H1 (cell line): ENCODE data around the gene PLPPR1. TPM values are rescaled to one million over a fixed set of nuclear protein-coding genes. Genes with fewer than 3 reads are reported as not detected.

ENCODE experiments used
- CTCF ChIA-PET: fragments of 300-600 bp; sonication (Branson Sonifier 250); formaldehyde crosslinking; loops from one replicate; lab custom pipeline; 2021; ENCODE audit not compliant: partially characterized antibody; lab: Charles Lee
- POLR2A ChIA-PET: fragments of 300-600 bp; sonication (Branson Sonifier 250); formaldehyde crosslinking; loops from one replicate; lab custom pipeline; 2021; ENCODE audit warnings: inconsistent platforms; ENCODE audit not compliant: partially characterized antibody; lab: Charles Lee
- DNase-seq, 2 experiments: peaks; one replicate each; pipeline versions ENCODE4 v3.0.0 to v3.0.0-alpha.2; 2010 to 2022; ENCODE audit warnings: low spot score in 2 of 2, low read depth in 1 of 2, mixed read lengths in 1 of 2
- FAIRE-seq: peaks from 2 replicates; lab custom pipeline; 2011; peaks lifted over from hg19 to GRCh38; lab: Jason Lieb, UNC
- H2AFZ ChIP-seq: 2 replicates; pipeline ENCODE4 v1.8.1; 2012; ENCODE audit warnings: low read length, inconsistent platforms
- H2AK5ac ChIP-seq: 2 replicates; pipeline ENCODE4 v1.6.1; 2013; ENCODE audit warnings: low read depth, low read length
- H2BK120ac ChIP-seq: replicated peaks from 2 replicates; pipeline ENCODE3; 2013; ENCODE audit warnings: low read depth, low read length, inconsistent platforms
- H2BK12ac ChIP-seq: 2 replicates; pipeline ENCODE4 v1.6.1; 2013; ENCODE audit warnings: low read depth, low read length
- H2BK15ac ChIP-seq: 2 replicates; pipeline ENCODE4 v1.6.1; 2013; ENCODE audit warnings: low read length
- H2BK20ac ChIP-seq: 2 replicates; pipeline ENCODE4 v1.6.1; 2013; ENCODE audit warnings: low read length
- H2BK5ac ChIP-seq: 2 replicates; pipeline ENCODE4 v1.6.1; 2013; ENCODE audit warnings: low read depth, low read length
- H3K14ac ChIP-seq: 2 replicates; pipeline ENCODE4 v1.6.1; 2013; ENCODE audit warnings: inconsistent platforms; ENCODE audit not compliant: insufficient read length
- H3K18ac ChIP-seq: 2 replicates; pipeline ENCODE4 v1.6.1; 2013; ENCODE audit warnings: low read length; ENCODE audit errors: extremely low read depth
- H3K23ac ChIP-seq: 2 replicates; pipeline ENCODE4 v1.6.1; 2013; ENCODE audit warnings: inconsistent platforms; ENCODE audit not compliant: insufficient read length
- H3K23me2 ChIP-seq: 2 replicates; pipeline ENCODE4 v1.6.1; 2013; ENCODE audit warnings: low read depth, low read length
- H3K27ac ChIP-seq: 2 replicates; pipeline ENCODE4 v1.6.1; 2011; ENCODE audit warnings: low read depth, low read length, inconsistent platforms
- H3K27me3 ChIP-seq, 4 experiments: replicated peaks in 1 of 4; 1 replicate in 1 of 4; 2 replicates in 3 of 4; pipeline versions ENCODE4 v1.6.1 to v1.8.1; 2011 to 2013; ENCODE audit warnings: low read length in 3 of 4, mild to moderate bottlenecking in 3 of 4, inconsistent platforms in 2 of 4, mixed read lengths in 2 of 4, moderate library complexity in 1 of 4; ENCODE audit not compliant: control insufficient read depth in 3 of 4, insufficient read depth in 3 of 4; ENCODE audit errors: extremely low read depth in 1 of 4
- H3K36me3 ChIP-seq, 4 experiments: 2 replicates each; pipeline versions ENCODE4 v1.6.1 to v1.8.1; 2011 to 2013; ENCODE audit warnings: mild to moderate bottlenecking in 4 of 4, low read length in 3 of 4, moderate library complexity in 2 of 4, control low read depth in 1 of 4, inconsistent platforms in 1 of 4; ENCODE audit not compliant: insufficient read depth in 4 of 4, control insufficient read depth in 2 of 4
- H3K4ac ChIP-seq: replicated peaks from 2 replicates; pipeline ENCODE3; 2013; ENCODE audit warnings: low read length, low read depth, mixed read lengths, inconsistent platforms; ENCODE audit not compliant: insufficient read length
- H3K4me1 ChIP-seq, 4 experiments: replicated peaks in 1 of 4; 1 replicate in 1 of 4; 2 replicates in 3 of 4; pipeline versions ENCODE4 v1.6.1 to v1.8.1; 2011 to 2013; ENCODE audit warnings: low read length in 3 of 4, inconsistent platforms in 2 of 4, mixed read lengths in 1 of 4; ENCODE audit not compliant: insufficient read depth in 4 of 4, control insufficient read depth in 3 of 4
- H3K4me2 ChIP-seq, 2 experiments: 2 replicates each; pipeline versions ENCODE4 v1.6.1 to v1.8.1; 2011 to 2013; ENCODE audit warnings: low read depth in 2 of 2, low read length in 2 of 2, control low read depth in 1 of 2, inconsistent platforms in 1 of 2, mild to moderate bottlenecking in 1 of 2; ENCODE audit not compliant: insufficient read depth in 1 of 2
- H3K4me3 ChIP-seq, 4 experiments: fragments of 200-600, 300-600 bp in 1 of 4; sonication (generic), shearing (Covaris generic), sonication (Bioruptor Twin) in 1 of 4; 2 replicates each; pipeline versions ENCODE4 v1.5.1 to v1.8.1; 2011 to 2016; ENCODE audit warnings: low read length in 4 of 4, low read depth in 3 of 4, control low read depth in 2 of 4, inconsistent platforms in 2 of 4, mild to moderate bottlenecking in 2 of 4, mixed read lengths in 1 of 4, moderate library complexity in 1 of 4; ENCODE audit not compliant: insufficient read depth in 2 of 4; ENCODE audit errors: extremely low read depth in 1 of 4
- H3K56ac ChIP-seq: replicated peaks from 2 replicates; pipeline ENCODE3; 2013; ENCODE audit warnings: low read depth, mild to moderate bottlenecking, mixed read lengths, low read length, inconsistent platforms; ENCODE audit not compliant: insufficient read length
- H3K79me1 ChIP-seq: 2 replicates; pipeline ENCODE4 v1.6.1; 2013; ENCODE audit warnings: low read depth, low read length, control low read depth
- H3K79me2 ChIP-seq, 2 experiments: 2 replicates each; pipeline versions ENCODE4 v1.6.1 to v1.8.1; 2012 to 2013; ENCODE audit warnings: low read length in 2 of 2, mild to moderate bottlenecking in 2 of 2, inconsistent platforms in 1 of 2; ENCODE audit not compliant: insufficient read depth in 2 of 2, control insufficient read depth in 1 of 2
- H3K9ac ChIP-seq, 4 experiments: replicated peaks in 1 of 4; 1 replicate in 1 of 4; 2 replicates in 3 of 4; pipeline versions ENCODE4 v1.6.1 to v1.8.1; 2011 to 2013; ENCODE audit warnings: low read depth in 3 of 4, low read length in 3 of 4, control low read depth in 2 of 4, mild to moderate bottlenecking in 2 of 4, moderate library complexity in 2 of 4, inconsistent platforms in 1 of 4; ENCODE audit errors: extremely low read depth in 1 of 4
- H3K9me3 ChIP-seq, 2 experiments: 2 replicates each; pipeline versions ENCODE4 v1.6.1 to v1.8.1; 2012 to 2013; ENCODE audit warnings: mild to moderate bottlenecking in 2 of 2, moderate library complexity in 2 of 2, control low read depth in 1 of 2, inconsistent platforms in 1 of 2, low read depth in 1 of 2, low read length in 1 of 2, mixed read lengths in 1 of 2; ENCODE audit not compliant: insufficient read depth in 2 of 2
- H4K20me1 ChIP-seq, 2 experiments: replicated peaks in 1 of 2; 2 replicates each; pipeline versions ENCODE3 to v1.8.1; 2011 to 2013; ENCODE audit warnings: inconsistent platforms in 2 of 2, low read length in 2 of 2, mild to moderate bottlenecking in 1 of 2; ENCODE audit not compliant: insufficient read depth in 2 of 2, control insufficient read depth in 1 of 2
- H4K5ac ChIP-seq: 2 replicates; pipeline ENCODE4 v1.6.1; 2013; ENCODE audit warnings: low read length, low read depth, mixed read lengths, inconsistent platforms; ENCODE audit not compliant: insufficient read length
- H4K8ac ChIP-seq: 2 replicates; pipeline ENCODE4 v1.8.0; 2013; ENCODE audit warnings: mild to moderate bottlenecking, moderate library complexity, low read length, inconsistent platforms; ENCODE audit not compliant: insufficient read depth; ENCODE audit errors: extremely low read depth
- H4K91ac ChIP-seq: replicated peaks from 2 replicates; pipeline ENCODE3; 2013; ENCODE audit warnings: low read length, mixed read lengths, inconsistent platforms; ENCODE audit not compliant: insufficient read length
- EP300 ChIP-seq, 2 experiments: IDR thresholded peaks; 1 replicate in 1 of 2; 2 replicates in 1 of 2; pipeline ENCODE4 v1.6.1; 2011 to 2012; ENCODE audit warnings: low read depth in 2 of 2, low read length in 2 of 2, mild to moderate bottlenecking in 2 of 2, borderline replicate concordance in 1 of 2, inconsistent platforms in 1 of 2, moderate library complexity in 1 of 2
- SRF ChIP-seq: IDR thresholded peaks from 2 replicates; pipeline ENCODE4 v1.6.1; 2011; ENCODE audit warnings: mild to moderate bottlenecking, low read depth, low read length, moderate library complexity
- WGBS, 2 experiments: shearing (Covaris generic) in 1 of 2; methylation state at CpG; one replicate each; pipeline versions ENCODE4 v1.1.6 to v1.1.7; 2013 to 2015; ENCODE audit warnings: low lambda C conversion rate in 2 of 2, mixed read lengths in 2 of 2, inconsistent platforms in 1 of 2, low coverage in 1 of 2, missing lambda C conversion rate in 1 of 2; ENCODE audit not compliant: insufficient replicate concordance in 2 of 2, insufficient coverage in 1 of 2, insufficient read length in 1 of 2; ENCODE audit errors: extremely low coverage in 1 of 2, missing lambda C conversion rate in 1 of 2; 5-methylcytosine and 5-hydroxymethylcytosine counted together
- polyA plus RNA-seq, 7 experiments: library from polyadenylated mRNA; depleted of rRNA in 3 of 7; stranded (reverse) in 5 of 7; unstranded in 2 of 7; fragments of >200 nt in 5 of 7; fragments of 200-250 nt in 2 of 7; gene quantifications; 1 replicate in 5 of 7; 2 replicates in 1 of 7; 4 replicates in 1 of 7; pipeline versions ENCODE4 v1.2.1 to v1.2.3, GENCODE V29; 2011 to 2013; ENCODE audit warnings: missing spikeins in 2 of 7, mixed read lengths in 2 of 7
- total RNA-seq: library from RNA; stranded (reverse); fragmentation: NEBNext Ultra II Directional; extraction: Animal tissue kit (Norgen Biotek cat#: 25700); gene quantifications from 2 replicates; pipeline ENCODE4 v1.2.1, GENCODE V29; 2021

The PLPPR1 gene
- total and polyA plus RNA-seq, 2 of the 8 experiments (the other 6 are each of a cell fraction or from before 2014, with no cell fraction given): 1.4 to 1.8 TPM

- POLR2A ChIA-PET: no interaction called here
- H3K27me3 ChIP-seq: peaks cover 14 to 42% (median 33%) of the 10 kb centered on the region in 4 experiments
- no peak for FAIRE-seq
Measured at GRCh38 chr9:101026824-101027223, 1.7 kb upstream of the PLPPR1 start.

More at GRCh38 chr9:101026824-101027223, 1.7 kb upstream of the PLPPR1 start:
- Histone ChIP-seq H4K8ac (no peak overlapping the region), H2BK20ac (no peak overlapping the region), H3K79me2 (no peaks in the 10 kb centered on the region), H3K23me2 (peaks cover 17% of the 10 kb centered on the region), H2BK12ac (no peak overlapping the region), H3K14ac (no peak overlapping the region), H3K79me1 (no peaks in the 10 kb centered on the region), H3K4me3 (no peak overlapping the region), H4K5ac (no peak overlapping the region), H3K23ac (no peak overlapping the region), H2BK15ac (no peak overlapping the region), H3K27ac (no peak overlapping the region), H2AK5ac (no peak overlapping the region), H3K4me1 (peaks cover 3 to 12% (median 7%) of the 10 kb centered on the region in 4 experiments; a peak in 4 of 7 replicates), H3K56ac (no peak overlapping the region), H4K91ac (no peak overlapping the region), H2AFZ (no peak overlapping the region), H3K36me3 (no peaks in the 10 kb centered on the region), H3K18ac (no peak overlapping the region), H3K9me3 (no peaks in the 10 kb centered on the region), H3K9ac (no peak overlapping the region), H3K4me2 (no peak overlapping the region), H4K20me1 (no peaks in the 10 kb centered on the region), H2BK120ac (no peak overlapping the region), H3K4ac (no peak overlapping the region), H2BK5ac (no peak overlapping the region)
- no peak for DNase-seq
- TF ChIP-seq SRF (no peak), EP300 (IDR thresholded peaks at IDR 0.05; ENCODE audit: borderline replicate concordance in 1 of 2, low read depth in 2 of 2, low read length in 2 of 2) (no peak)
- CTCF ChIA-PET: interaction anchor here (0.7 kb wide), 1 partner anchor 13 kb away, joined by 3 read pairs; no protein-coding TSS in a partner anchor
- WGBS, 2 experiments: 83% methylated on average over 4 of the region's 4 CpGs; no CpG with 5 or more reads in 1 of the 2 experiments
